Nephron progenitor cell (in vitro differentiated cells): Measurements from ENCODE around the gene ARF3.
A peak's percentile ranks its signal among the peaks of the same experiment; 100 is the strongest.

Experiments
- DNase-seq: peaks from one replicate; pipeline ENCODE4 v3.0.0; 2021
- H3K27ac Mint-ChIP-seq: 2 replicates; pipeline ENCODE4 v1.8.0; 2021; ENCODE audit warnings: mild to moderate bottlenecking, moderate library complexity, mixed read lengths
- H3K27me3 Mint-ChIP-seq: 2 replicates; pipeline ENCODE4 v1.8.0; 2021; ENCODE audit warnings: mild to moderate bottlenecking, low read depth, mixed read lengths; ENCODE audit not compliant: poor library complexity
- H3K36me3 Mint-ChIP-seq: 2 replicates; pipeline ENCODE4 v1.8.0; 2021; ENCODE audit warnings: low read depth, mixed read lengths
- H3K4me1 Mint-ChIP-seq: 2 replicates; pipeline ENCODE4 v1.8.0; 2021; ENCODE audit warnings: mixed read lengths
- H3K4me3 Mint-ChIP-seq: 2 replicates; pipeline ENCODE4 v1.8.0; 2021; ENCODE audit warnings: mild to moderate bottlenecking, moderate library complexity, mixed read lengths
- H3K9me3 Mint-ChIP-seq: 2 replicates; pipeline ENCODE4 v1.8.0; 2021; ENCODE audit warnings: mild to moderate bottlenecking, moderate library complexity, mixed read lengths
- TF ChIP-seq, protein P1 (sequence below): fragments of 200-600 bp; sonication (generic); IDR thresholded peaks from 2 replicates; pipeline ENCODE4 v1.5.0; 2021; ENCODE audit warnings: antibody characterized with exemption

The ARF3 gene

GRCh38 chr12:48952691-48953090, 4.6 kb downstream of the ARF3 start:
- DNase-seq = no peak
- H3K36me3 Mint-ChIP-seq = peaks cover 48% of the 10 kb centered on the region
- no peak overlapping the region for H3K4me3 Mint-ChIP-seq
- H3K27ac Mint-ChIP-seq = no peak overlapping the region
- peaks cover under 1% of the 10 kb centered on the region for H3K27me3 Mint-ChIP-seq
- TF ChIP-seq, protein P1, sequence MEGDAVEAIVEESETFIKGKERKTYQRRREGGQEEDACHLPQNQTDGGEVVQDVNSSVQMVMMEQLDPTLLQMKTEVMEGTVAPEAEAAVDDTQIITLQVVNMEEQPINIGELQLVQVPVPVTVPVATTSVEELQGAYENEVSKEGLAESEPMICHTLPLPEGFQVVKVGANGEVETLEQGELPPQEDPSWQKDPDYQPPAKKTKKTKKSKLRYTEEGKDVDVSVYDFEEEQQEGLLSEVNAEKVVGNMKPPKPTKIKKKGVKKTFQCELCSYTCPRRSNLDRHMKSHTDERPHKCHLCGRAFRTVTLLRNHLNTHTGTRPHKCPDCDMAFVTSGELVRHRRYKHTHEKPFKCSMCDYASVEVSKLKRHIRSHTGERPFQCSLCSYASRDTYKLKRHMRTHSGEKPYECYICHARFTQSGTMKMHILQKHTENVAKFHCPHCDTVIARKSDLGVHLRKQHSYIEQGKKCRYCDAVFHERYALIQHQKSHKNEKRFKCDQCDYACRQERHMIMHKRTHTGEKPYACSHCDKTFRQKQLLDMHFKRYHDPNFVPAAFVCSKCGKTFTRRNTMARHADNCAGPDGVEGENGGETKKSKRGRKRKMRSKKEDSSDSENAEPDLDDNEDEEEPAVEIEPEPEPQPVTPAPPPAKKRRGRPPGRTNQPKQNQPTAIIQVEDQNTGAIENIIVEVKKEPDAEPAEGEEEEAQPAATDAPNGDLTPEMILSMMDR = no peak
- peaks cover 46% of the 10 kb centered on the region for H3K4me1 Mint-ChIP-seq
- H3K9me3 Mint-ChIP-seq = no peaks in the 10 kb centered on the region

GRCh38 chr12:48947727-48948126, 9.6 kb downstream of the ARF3 start:
- DNase-seq = no peak
- Mint-ChIP-seq H3K4me3 (no peak overlapping the region), H3K27me3 (peaks cover 4% of the 10 kb centered on the region), H3K9me3 (no peaks in the 10 kb centered on the region), H3K36me3 (peaks cover 27% of the 10 kb centered on the region), H3K27ac (peak overlapping the region; percentile 8), H3K4me1 (peaks cover 23% of the 10 kb centered on the region)
- TF ChIP-seq, protein P1 = no peak

DNA sequence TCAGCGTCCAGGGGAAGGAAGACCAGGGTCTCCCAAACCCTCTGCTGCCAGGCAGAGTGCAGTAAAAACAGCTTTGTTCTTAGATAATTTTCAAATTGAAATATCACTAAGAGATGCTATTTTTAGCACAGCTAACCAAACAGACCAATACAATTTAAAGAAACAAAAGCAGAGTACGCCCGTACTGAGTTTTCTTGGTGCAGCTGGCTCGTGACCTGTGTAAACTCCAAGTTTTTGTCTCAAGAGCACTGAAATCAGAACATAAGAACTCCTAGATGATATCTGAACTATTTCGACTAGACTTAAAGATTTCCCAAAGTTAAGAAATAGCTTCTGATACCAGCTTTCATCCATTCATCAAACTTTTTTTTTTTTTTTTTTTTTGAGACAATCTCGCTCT, 10.3 kb downstream of the ARF3 start:
- DNase-seq = no peak
- peaks cover 19% of the 10 kb centered on the region for H3K36me3 Mint-ChIP-seq
- no peaks in the 10 kb centered on the region for H3K9me3 Mint-ChIP-seq
- H3K4me1 Mint-ChIP-seq = peaks cover 21% of the 10 kb centered on the region
- H3K4me3 Mint-ChIP-seq = no peak overlapping the region
- peaks cover 4% of the 10 kb centered on the region for H3K27me3 Mint-ChIP-seq
- TF ChIP-seq, protein P1 = no peak
- H3K27ac Mint-ChIP-seq = peak overlapping the region; percentile 41

DNA sequence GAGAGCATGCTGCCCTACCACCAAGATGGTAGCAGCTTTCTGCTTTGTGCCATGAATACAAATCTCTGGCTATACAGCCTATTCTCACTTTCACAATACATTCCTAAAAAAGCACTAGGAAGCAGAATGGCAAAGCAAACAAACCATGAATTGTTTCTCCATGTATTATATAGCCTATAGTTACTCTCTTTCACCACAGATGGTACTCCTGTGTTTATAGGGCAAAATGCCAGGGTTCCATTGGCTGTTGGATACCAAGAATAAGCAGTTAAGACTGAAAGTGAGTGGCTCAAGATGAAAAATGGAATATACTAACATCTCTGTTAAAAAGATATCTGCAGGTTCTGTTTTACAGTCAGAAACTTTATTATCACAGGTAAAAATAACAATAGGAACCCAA, 11.1 kb downstream of the ARF3 start:
- Mint-ChIP-seq H3K4me3 (no peak overlapping the region), H3K27me3 (peaks cover 4% of the 10 kb centered on the region), H3K4me1 (peaks cover 21% of the 10 kb centered on the region), H3K27ac (peak overlapping the region; percentile 25), H3K9me3 (no peaks in the 10 kb centered on the region), H3K36me3 (peaks cover 17% of the 10 kb centered on the region)
- TF ChIP-seq, protein P1 = no peak
- DNase-seq = no peak

DNA sequence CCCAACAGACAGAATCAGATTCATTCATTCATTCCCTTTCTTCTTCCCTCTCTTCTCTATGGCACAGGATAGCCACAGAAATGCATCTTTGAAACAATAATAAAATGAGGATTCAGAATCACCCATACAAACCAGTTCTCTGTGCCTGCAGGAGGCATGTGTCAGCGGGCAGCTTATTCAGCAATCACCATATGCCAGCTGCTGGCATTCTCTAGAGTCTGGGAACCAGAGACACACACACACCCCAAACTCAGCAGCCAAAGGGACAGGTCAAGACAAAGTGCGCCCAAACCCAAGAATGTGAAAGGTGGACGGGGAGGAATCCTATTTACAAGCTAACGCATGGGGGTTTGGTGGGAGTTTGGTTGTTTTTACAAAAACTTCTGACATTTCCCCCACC, 14.1 kb downstream of the ARF3 start:
- TF ChIP-seq, protein P1 = no peak
- H3K27ac Mint-ChIP-seq = no peak overlapping the region
- peaks cover 28% of the 10 kb centered on the region for H3K36me3 Mint-ChIP-seq
- no peaks in the 10 kb centered on the region for H3K9me3 Mint-ChIP-seq
- peaks cover 11% of the 10 kb centered on the region for H3K4me1 Mint-ChIP-seq
- no peak for DNase-seq
- H3K27me3 Mint-ChIP-seq = peaks cover 4% of the 10 kb centered on the region
- no peak overlapping the region for H3K4me3 Mint-ChIP-seq

DNA sequence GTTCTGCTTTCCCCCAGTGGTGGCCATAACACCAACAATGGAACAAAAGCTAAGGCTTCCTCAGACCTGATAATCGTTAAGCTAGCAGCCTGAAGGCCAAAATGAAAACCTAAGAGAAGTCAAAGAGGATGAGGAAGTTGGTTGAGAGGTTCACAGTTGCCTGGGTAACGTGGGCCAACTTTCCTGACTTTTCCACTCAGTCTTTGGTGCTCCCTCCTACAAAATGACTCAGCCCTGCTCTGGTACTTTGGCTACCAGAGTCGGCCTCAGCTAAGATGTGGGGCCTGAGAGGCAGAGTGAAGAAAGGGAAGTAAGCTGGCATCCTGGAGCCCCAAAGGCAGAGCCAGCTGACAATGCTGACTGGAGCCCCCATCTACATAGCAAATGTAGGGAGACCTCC, 17.1 kb downstream of the ARF3 start:
- no peak for DNase-seq
- no peak overlapping the region for H3K27ac Mint-ChIP-seq
- peaks cover 11% of the 10 kb centered on the region for H3K4me1 Mint-ChIP-seq
- H3K9me3 Mint-ChIP-seq = no peaks in the 10 kb centered on the region
- H3K27me3 Mint-ChIP-seq = no peaks in the 10 kb centered on the region
- peaks cover 45% of the 10 kb centered on the region for H3K36me3 Mint-ChIP-seq
- TF ChIP-seq, protein P1 = no peak
- H3K4me3 Mint-ChIP-seq = no peak overlapping the region
